ENCODE data around the gene PPIB.

DNA sequence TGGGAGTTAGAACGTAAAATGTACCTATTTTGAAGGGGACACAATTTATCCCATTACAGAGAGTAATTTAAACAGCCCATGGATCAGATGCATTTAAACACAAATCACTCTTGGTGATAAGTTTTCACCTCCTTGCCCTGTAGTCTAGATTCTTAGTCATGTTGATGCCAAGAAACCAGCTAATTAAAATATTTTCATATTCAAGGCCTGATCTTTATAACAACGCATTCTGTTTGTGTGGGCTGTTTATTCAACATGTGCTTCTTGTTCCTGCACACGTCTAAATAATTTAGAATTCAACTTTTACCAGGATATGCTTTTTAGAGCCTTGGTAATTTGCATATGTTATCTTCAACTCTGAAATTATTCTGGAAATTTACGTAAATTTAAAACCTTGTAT lies 41.2 kb downstream of the PPIB start:
- TF ChIP-seq CTCF (IDR thresholded peaks at IDR 0.05) (no peak), POLR2A (IDR thresholded peaks at IDR 0.05) (no peak)

Data from adrenal gland (tissue), 5 donors.